Prostate gland (tissue), 2 donors: Measurements from ENCODE around the gene GPX3. TPM values are rescaled to one million over a fixed set of nuclear protein-coding genes. Genes with fewer than 3 reads are reported as not detected.

Experiments used
- DNase-seq: peaks from one replicate; pipeline ENCODE4 v3.0.0-alpha.2; 2019; ENCODE audit warnings: low spot score
- H3K27ac ChIP-seq, 2 donors: fragments of 200-600 bp; sonication (generic); 2 replicates each; pipeline ENCODE4 v1.5.1; 2017 to 2019
- H3K27me3 ChIP-seq: fragments of 200-600 bp; sonication (generic); replicated peaks from 2 replicates; pipeline ENCODE4 v1.5.1; 2019; ENCODE audit not compliant: insufficient read depth
- H3K36me3 ChIP-seq, 2 donors: fragments of 200-600 bp; sonication (generic); 1 replicate in 1 of 2; 2 replicates in 1 of 2; pipeline versions ENCODE4 v1.5.1 to v1.8.1; 2017 to 2019
- H3K4me1 ChIP-seq: fragments of 200-600 bp; sonication (generic); replicated peaks from 2 replicates; pipeline ENCODE4 v1.5.1; 2019
- H3K4me3 ChIP-seq, 2 donors: fragments of 200-600 bp; sonication (generic); 2 replicates each; pipeline ENCODE4 v1.5.1; 2017 to 2019
- H3K9me3 ChIP-seq: fragments of 200-600 bp; sonication (generic); 2 replicates; pipeline ENCODE4 v1.5.1; 2017
- POLR2A ChIP-seq: fragments of 450-650 bp; IDR thresholded peaks from one replicate; pipeline ENCODE4 v1.6.1; 2016; ENCODE audit warnings: antibody characterized with exemption, mild to moderate bottlenecking
- POLR2AphosphoS5 ChIP-seq: sonication (generic); formaldehyde crosslinking; IDR thresholded peaks from one replicate; pipeline ENCODE4 v1.6.1; 2017; ENCODE audit warnings: antibody characterized with exemption
- WGBS: methylation state at CpG from one replicate; pipeline ENCODE4 v1.1.5; 2018; 5-methylcytosine and 5-hydroxymethylcytosine counted together
- intact Hi-C: fragments of 100-400 bp; cut with DNase I; formaldehyde crosslinking; loops from one replicate; pipeline ENCODE4 v1.14.2; 2022
- total RNA-seq, 2 donors: library from RNA; depleted of rRNA; stranded (reverse); fragments of >200 nt; gene quantifications; one replicate each; pipeline ENCODE4 v1.1.0, GENCODE V29; 2016
- TF ChIP-seq, protein P1 (sequence below), 4 experiments: fragments of 200-600 bp in 2 of 4; fragments of 450-650 bp in 2 of 4; sonication (generic) in 2 of 4; IDR thresholded peaks; 1 replicate in 3 of 4; 2 replicates in 1 of 4; pipeline ENCODE4 v1.5.1; 2016 to 2019; ENCODE audit warnings: antibody characterized with exemption in 4 of 4, mild to moderate bottlenecking in 2 of 4, moderate library complexity in 2 of 4

Gene GPX3
- total RNA-seq, 2 donors from 2014 or later: 195 to 270 TPM

DNA sequence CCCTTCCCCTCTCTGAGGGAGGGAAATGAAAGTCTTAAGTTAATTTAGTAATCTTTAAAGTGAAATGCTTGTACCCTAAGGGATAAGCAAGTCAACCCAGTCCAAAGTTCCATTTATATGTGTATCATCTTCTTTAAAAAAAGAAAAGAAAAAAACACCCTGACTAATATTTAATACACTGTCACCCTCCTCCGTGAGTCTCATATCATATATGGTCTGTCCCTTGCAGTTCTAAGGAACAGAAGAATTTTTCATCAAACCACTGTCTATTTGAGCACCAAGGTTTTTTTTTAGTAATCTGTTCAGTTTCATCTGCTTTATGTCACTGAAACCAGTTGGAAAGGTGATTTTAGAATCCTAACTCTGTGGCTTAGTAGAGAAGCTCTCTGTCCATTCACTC lies 45.2 kb downstream of the GPX3 start:
- DNase-seq: no peak
- Histone ChIP-seq H3K36me3 (peaks cover 2 to 4% of the 10 kb centered on the region in 2 donors), H3K27me3 (no peaks in the 10 kb centered on the region), H3K4me3 (no peak overlapping the region), H3K27ac (no peak overlapping the region), H3K9me3 (no peaks in the 10 kb centered on the region), H3K4me1 (no peaks in the 10 kb centered on the region)
- TF ChIP-seq, protein P1, sequence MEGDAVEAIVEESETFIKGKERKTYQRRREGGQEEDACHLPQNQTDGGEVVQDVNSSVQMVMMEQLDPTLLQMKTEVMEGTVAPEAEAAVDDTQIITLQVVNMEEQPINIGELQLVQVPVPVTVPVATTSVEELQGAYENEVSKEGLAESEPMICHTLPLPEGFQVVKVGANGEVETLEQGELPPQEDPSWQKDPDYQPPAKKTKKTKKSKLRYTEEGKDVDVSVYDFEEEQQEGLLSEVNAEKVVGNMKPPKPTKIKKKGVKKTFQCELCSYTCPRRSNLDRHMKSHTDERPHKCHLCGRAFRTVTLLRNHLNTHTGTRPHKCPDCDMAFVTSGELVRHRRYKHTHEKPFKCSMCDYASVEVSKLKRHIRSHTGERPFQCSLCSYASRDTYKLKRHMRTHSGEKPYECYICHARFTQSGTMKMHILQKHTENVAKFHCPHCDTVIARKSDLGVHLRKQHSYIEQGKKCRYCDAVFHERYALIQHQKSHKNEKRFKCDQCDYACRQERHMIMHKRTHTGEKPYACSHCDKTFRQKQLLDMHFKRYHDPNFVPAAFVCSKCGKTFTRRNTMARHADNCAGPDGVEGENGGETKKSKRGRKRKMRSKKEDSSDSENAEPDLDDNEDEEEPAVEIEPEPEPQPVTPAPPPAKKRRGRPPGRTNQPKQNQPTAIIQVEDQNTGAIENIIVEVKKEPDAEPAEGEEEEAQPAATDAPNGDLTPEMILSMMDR (IDR thresholded peaks at IDR 0.05): no peak
- TF ChIP-seq POLR2A (no peak), POLR2AphosphoS5 (no peak)
- intact Hi-C loops: loop anchor here (10.0 kb wide), 1 partner anchor 169 kb away; no protein-coding TSS in a partner anchor
- 94% methylated on average over 1 of the region's 1 CpG for WGBS

DNA sequence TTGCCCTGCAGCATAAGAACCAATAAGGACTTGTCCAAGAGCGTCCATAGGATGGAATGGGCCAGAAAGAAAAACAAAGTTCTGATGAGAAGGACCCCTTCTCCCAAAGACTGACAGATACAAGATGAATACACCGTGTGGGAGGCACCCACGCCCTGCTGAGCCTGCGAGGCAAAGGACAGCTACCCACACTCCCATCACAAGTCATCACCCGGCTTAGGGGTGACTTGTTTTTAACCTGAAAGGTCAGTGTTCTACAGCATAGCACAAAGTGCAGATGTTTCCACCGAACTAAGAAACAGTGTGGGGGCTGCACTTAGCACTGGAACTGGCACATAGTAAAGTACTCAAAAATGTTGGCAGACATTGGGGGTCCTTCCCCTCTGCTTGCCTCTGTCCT lies 46.5 kb downstream of the GPX3 start:
- no peaks in the 10 kb centered on the region for H3K4me1 ChIP-seq
- TF ChIP-seq, protein P1 (IDR thresholded peaks at IDR 0.05): no peak
- TF ChIP-seq POLR2A (no peak), POLR2AphosphoS5 (no peak)

DNA sequence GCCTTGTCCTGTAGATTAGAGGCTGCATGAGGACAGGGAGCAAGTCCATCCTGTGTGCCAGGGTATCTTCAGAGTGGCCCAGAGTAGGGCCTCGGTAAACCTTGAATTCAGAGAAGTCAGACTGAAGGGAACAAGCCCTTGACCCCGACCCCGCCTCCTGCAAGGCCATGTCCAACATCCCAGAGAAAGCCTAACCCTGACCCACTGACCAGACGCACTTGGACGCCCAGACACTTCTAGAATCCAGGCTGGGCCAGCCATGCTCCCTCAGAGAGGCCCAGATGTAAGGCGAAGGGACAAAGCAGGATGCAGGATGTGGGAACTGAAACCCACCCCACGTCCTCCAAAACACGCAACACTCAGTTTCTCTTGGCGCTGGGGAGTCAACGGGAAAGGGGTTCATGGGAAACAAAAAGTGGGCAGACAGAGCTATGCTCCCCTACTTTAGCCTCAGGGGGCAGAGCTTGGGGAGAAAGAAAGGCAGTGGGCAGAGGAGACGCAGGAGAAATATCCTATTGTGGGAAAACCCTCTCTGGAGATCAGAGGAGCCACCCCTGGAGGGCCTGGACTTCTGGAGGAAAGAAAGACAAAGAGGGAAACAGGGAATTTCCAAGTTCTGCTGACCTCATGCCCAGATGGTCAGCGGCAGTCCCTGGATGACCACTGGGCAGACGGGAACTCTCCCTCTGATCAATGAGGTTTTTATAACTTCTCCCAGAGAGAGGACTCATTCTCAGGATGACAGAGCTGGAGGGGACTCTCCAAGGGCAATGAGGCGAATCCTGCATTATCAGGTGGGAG lies 47.4 kb downstream of the GPX3 start:
- Histone ChIP-seq H3K9me3 (no peaks in the 10 kb centered on the region), H3K27me3 (no peaks in the 10 kb centered on the region), H3K4me1 (no peaks in the 10 kb centered on the region), H3K36me3 (no peaks in the 10 kb centered on the region), H3K4me3 (no peak overlapping the region), H3K27ac (no peak overlapping the region)
- WGBS: 91% methylated on average over 14 of the region's 14 CpGs
- intact Hi-C loops: loop anchor here (10.0 kb wide), 1 partner anchor 167 kb away; no protein-coding TSS in a partner anchor
- TF ChIP-seq, protein P1 (IDR thresholded peaks at IDR 0.05): no peak
- TF ChIP-seq POLR2A (no peak), POLR2AphosphoS5 (no peak)
- no peak for DNase-seq

More for the DNA sequence above, 46.5 kb downstream of the GPX3 start:
- 79% methylated on average over 6 of the region's 6 CpGs for WGBS
- H3K9me3 ChIP-seq: no peaks in the 10 kb centered on the region
- intact Hi-C loops: loop anchor here (10.0 kb wide), 1 partner anchor 168 kb away; no protein-coding TSS in a partner anchor
- no peaks in the 10 kb centered on the region for H3K36me3 ChIP-seq
- no peaks in the 10 kb centered on the region for H3K27me3 ChIP-seq
- DNase-seq: no peak
- H3K4me3 ChIP-seq: no peak overlapping the region
- H3K27ac ChIP-seq: no peak overlapping the region

DNA sequence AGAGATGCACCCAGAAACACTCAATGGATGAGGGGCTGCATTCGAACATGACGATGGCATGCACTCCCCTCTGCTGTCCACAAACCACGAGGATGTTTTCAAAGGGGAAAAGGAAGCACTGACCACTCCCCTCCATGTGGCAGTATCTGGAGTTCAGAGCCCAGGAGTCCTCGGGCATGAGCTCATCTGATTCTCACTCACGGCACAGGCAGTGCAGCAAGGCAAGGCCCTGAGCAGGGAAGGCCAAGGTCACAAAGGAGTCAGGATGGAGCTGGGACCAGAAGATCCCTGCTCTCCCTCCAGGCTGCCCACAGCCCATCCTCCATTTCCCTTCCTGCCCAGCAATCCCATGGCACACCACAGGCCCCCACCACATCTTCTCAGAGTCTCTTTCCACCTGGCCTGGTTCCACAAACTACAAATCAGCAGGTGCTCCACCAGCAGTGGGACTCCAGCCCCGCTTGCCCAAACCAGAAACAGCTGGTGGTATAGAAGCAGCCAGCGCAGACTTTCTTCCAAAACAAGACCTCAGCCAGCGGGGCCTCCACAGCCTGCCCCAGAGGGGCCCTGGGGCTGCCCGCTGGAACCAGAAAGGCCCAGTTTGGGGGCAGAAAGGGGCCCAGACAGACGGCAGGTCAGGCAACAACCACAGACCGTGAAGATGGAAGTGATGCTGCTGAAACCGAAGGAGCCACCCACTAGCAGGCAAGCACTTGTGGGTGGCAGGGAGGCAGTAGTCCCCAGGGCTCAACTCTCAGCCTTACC lies 48.2 kb downstream of the GPX3 start:
- H3K36me3 ChIP-seq: no peaks in the 10 kb centered on the region
- TF ChIP-seq, protein P1 (IDR thresholded peaks at IDR 0.05): no peak
- no peak for TF ChIP-seq POLR2A
- TF ChIP-seq POLR2AphosphoS5: no peak
- WGBS: 49% methylated on average over 12 of the region's 12 CpGs
- DNase-seq: no peak
- no peaks in the 10 kb centered on the region for H3K4me1 ChIP-seq
- no peak overlapping the region for H3K4me3 ChIP-seq
- intact Hi-C loops: loop anchor here (10.0 kb wide), 1 partner anchor 166 kb away; no protein-coding TSS in a partner anchor
- peak overlapping the region; percentile 28 to 36 for H3K27ac ChIP-seq
- H3K9me3 ChIP-seq: no peaks in the 10 kb centered on the region
- H3K27me3 ChIP-seq: no peaks in the 10 kb centered on the region
